LNCAP (cell line): ENCODE results near the gene UBE2O.
A peak's percentile ranks its signal among the peaks of the same experiment; 100 is the strongest.

Experiments used
- TF ChIP-seq, protein P1 (sequence below): fragments of 450-650 bp; IDR thresholded peaks from 2 replicates; pipeline ENCODE4 v1.5.1; 2017; ENCODE audit warnings: mild to moderate bottlenecking

The UBE2O gene

DNA sequence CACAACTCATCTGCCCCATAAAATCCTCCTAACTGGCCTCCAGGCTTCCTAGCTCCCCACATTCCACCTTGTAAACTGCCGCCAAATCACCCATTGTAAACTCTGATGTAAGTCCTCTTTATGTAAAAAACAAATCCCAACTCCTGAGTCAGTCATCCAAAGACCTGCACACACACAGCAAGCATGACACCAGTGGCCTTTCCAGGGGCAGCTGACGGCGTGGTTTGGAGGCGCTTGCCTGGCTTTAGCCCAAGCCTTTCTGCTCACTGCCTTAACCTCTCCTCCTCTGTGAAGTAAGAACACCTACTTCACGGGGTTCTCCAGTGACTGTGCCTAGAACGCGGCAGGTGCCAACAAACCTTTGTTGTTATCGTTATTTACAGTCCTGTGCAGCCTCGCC is 14.0 kb downstream of the UBE2O start:
- TF ChIP-seq, protein P1, sequence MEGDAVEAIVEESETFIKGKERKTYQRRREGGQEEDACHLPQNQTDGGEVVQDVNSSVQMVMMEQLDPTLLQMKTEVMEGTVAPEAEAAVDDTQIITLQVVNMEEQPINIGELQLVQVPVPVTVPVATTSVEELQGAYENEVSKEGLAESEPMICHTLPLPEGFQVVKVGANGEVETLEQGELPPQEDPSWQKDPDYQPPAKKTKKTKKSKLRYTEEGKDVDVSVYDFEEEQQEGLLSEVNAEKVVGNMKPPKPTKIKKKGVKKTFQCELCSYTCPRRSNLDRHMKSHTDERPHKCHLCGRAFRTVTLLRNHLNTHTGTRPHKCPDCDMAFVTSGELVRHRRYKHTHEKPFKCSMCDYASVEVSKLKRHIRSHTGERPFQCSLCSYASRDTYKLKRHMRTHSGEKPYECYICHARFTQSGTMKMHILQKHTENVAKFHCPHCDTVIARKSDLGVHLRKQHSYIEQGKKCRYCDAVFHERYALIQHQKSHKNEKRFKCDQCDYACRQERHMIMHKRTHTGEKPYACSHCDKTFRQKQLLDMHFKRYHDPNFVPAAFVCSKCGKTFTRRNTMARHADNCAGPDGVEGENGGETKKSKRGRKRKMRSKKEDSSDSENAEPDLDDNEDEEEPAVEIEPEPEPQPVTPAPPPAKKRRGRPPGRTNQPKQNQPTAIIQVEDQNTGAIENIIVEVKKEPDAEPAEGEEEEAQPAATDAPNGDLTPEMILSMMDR = no peak

DNA sequence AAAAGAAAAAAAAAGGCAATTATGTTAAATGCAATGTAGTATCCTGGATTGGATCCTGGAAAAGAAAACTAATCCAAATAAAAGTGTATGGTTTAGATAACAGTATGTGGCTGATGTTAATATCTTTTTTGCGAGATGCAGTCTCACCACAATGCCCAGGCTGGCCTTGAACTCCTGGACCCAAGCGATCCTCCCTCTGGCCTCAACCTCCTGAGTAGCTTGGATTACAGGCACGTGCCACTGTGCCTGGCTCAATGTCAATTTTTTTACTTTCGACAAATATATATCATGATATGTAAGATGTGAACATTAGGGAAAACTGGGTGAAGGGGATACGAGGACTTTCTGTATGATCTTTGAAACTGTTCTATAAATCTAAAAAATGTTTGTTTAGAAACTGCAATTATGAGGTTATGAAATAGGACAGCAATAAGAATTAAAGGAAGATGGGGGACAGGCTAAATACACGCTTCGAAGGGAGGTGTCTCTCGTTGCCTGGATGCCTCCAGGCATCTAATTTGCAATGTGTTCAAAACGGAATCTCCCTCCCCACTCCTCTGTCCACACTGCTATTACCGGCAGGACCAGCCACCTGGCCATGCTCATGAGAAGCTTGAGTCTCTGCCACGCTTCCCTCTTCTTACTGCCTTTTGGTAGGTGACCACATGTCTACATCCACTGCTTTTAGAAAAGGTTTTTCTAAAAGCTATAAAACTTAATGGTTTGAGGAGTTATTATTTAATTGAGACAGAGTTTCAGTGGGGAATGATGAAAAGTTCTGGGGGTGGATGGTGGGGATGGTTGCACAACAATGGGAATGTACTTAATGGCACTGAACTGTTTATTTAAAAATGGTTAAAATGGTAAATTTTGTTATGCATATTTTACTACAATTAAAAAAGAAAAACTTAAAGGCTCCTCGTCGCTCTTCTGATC is 15.2 kb downstream of the UBE2O start:
- TF ChIP-seq, protein P1 = no peak

DNA sequence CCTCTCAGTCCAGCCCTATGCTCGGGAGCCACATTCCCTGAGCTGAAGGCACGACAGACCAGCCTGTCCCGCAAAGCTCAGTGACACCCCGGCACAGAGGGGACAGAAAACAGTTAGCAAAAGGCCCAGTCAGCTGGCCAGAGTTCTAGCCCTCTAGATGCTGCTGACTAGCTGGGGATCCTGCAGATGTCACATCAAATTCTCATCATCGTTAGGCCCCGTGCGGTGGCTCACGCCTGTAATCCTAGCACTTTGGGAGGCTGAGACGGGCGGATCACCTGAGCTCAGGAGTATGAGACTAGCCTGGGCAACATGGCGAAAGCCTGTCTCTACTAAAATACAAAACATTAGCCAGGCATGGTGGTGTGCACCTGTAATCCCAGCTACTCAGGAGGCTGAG is 17.2 kb downstream of the UBE2O start:
- TF ChIP-seq, protein P1 = no peak

DNA sequence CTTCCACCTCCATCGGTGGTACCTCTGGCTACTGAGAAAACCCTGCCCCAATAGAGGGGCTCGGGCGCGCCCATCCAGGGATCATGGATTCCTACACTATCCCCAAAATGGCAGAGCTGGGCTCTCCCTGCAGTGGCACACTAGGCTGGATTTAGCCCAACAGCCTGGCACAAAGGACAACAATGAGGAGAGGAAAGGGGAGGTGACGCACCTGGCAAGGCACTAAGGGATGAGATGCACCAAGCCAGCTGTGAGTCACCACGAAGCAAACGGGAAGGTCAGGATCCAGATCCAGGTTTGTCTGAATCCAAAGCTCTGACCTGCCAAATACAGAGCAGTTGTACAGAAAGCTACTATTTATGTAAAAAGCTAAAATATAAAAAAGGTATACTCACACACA is 18.1 kb downstream of the UBE2O start:
- TF ChIP-seq, protein P1 = no peak

DNA sequence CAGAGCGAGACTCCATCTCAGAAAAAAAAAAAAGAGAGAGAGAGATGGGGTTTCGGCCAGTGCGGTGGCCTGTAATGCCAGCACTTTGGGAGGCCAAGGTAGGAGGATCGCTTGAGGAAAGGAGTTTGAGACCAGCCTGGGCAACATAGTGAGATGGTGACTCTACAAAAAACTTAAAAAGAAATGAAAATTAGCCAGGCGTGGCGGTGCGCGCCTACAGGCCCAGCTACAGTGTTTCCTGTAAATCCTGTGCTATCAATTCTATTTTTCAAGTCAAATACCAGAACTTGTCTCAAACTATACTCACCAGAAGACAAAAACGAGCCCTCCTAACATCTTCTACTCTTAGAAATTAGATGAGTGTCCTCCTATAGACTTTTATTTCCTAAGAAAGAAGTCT is 19.3 kb downstream of the UBE2O start:
- TF ChIP-seq, protein P1 = no peak

GRCh38 chr17:76432712-76433336 is 20.1 kb downstream of the UBE2O start:
- TF ChIP-seq, protein P1 = peak; percentile 33; the same call in 1 of the 2 replicates

- TF ChIP-seq, protein P1 = no peak
Measured at GRCh38 chr17:76432004-76432403, 20.9 kb downstream of the UBE2O start.
